Breast epithelium (tissue), 4 donors: ENCODE measurements around the gene PCDH9. TPM values are rescaled to one million over a fixed set of nuclear protein-coding genes. Genes with fewer than 3 reads are reported as not detected.
"Not testable (repeated sequence)": the region's sequence is repeated elsewhere in the genome, so short reads cannot be mapped to it uniquely, and the experiment has no call there.

Experiments used
- DNase-seq, 2 donors: peaks; one replicate each; pipeline ENCODE4 v3.0.0-alpha.2; 2019; ENCODE audit warnings: low spot score in 2 of 2
- H3K27ac ChIP-seq, 2 donors: fragments of 200-600 bp; sonication (generic) in 1 of 2; one replicate each; pipeline ENCODE4 v1.5.1; 2016 to 2019; ENCODE audit warnings: mild to moderate bottlenecking in 1 of 2
- H3K27me3 ChIP-seq, 2 donors: fragments of 200-600 bp; sonication (generic) in 1 of 2; one replicate each; pipeline versions ENCODE4 v1.5.1 to v1.6.0; 2017 to 2019; ENCODE audit warnings: control low read depth in 1 of 2, mild to moderate bottlenecking in 1 of 2
- H3K36me3 ChIP-seq: fragments of 200-600 bp; one replicate; pipeline ENCODE4 v1.5.1; 2019
- H3K4me1 ChIP-seq, 2 donors: fragments of 200-600 bp; sonication (generic); one replicate each; pipeline ENCODE4 v1.5.1; 2016 to 2019; ENCODE audit warnings: control low read depth in 1 of 2
- H3K4me3 ChIP-seq, 3 donors: fragments of 200-600 bp; sonication (generic); 1 replicate in 2 of 3; 2 replicates in 1 of 3; pipeline ENCODE4 v1.5.1; 2016 to 2019; ENCODE audit warnings: mild to moderate bottlenecking in 3 of 3, moderate library complexity in 2 of 3
- H3K9me3 ChIP-seq, 2 donors: fragments of 200-600 bp; sonication (generic) in 1 of 2; one replicate each; pipeline ENCODE4 v1.5.1; 2016 to 2019; ENCODE audit warnings: control low read depth in 1 of 2
- POLR2A ChIP-seq: fragments of 450-650 bp; IDR thresholded peaks from one replicate; pipeline ENCODE4 v1.6.1; 2016; ENCODE audit warnings: antibody characterized with exemption, mild to moderate bottlenecking, moderate library complexity
- POLR2AphosphoS5 ChIP-seq, 3 donors: sonication (generic); formaldehyde crosslinking; IDR thresholded peaks; one replicate each; pipeline ENCODE4 v1.6.1; 2017; ENCODE audit warnings: antibody characterized with exemption in 3 of 3
- intact Hi-C: fragments of 100-400 bp; cut with DNase I; formaldehyde crosslinking; loops from one replicate; pipeline ENCODE4 v1.15.1; 2023; ENCODE audit warnings: low total_unique reads
- total RNA-seq, 3 donors: library from RNA; depleted of rRNA; stranded (reverse); fragments of >200 nt; gene quantifications; one replicate each; pipeline ENCODE4 v1.1.0, GENCODE V29; 2016
- TF ChIP-seq, protein P1 (sequence below), 3 donors: fragments of 450-650 bp; IDR thresholded peaks; one replicate each; pipeline ENCODE4 v1.5.1; 2016 to 2017; ENCODE audit warnings: antibody characterized with exemption in 3 of 3, mild to moderate bottlenecking in 3 of 3, moderate library complexity in 3 of 3

Gene PCDH9
- total RNA-seq, 3 donors from 2014 or later = 0.98 to 26.7 (median 3.7) TPM

DNA sequence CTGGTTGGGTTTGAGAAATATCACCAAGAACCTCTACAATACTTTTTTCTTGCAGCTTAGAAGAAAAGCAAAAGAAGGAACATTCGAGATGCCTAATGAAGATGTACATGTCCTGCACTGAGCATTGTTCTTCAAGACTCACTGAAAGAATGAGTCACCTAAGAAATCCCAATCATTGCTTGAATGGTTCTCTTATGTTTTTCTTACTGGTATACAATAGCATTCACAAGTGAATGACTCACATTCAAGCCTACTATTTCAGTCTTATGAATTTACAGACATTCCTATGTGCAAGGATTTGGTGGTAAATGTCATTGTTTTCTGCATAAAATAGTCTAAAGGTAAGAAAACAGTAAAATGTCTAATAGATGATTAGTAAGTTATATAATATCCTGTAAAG, 594.6 kb downstream of the PCDH9 start:
- TF ChIP-seq, protein P1, sequence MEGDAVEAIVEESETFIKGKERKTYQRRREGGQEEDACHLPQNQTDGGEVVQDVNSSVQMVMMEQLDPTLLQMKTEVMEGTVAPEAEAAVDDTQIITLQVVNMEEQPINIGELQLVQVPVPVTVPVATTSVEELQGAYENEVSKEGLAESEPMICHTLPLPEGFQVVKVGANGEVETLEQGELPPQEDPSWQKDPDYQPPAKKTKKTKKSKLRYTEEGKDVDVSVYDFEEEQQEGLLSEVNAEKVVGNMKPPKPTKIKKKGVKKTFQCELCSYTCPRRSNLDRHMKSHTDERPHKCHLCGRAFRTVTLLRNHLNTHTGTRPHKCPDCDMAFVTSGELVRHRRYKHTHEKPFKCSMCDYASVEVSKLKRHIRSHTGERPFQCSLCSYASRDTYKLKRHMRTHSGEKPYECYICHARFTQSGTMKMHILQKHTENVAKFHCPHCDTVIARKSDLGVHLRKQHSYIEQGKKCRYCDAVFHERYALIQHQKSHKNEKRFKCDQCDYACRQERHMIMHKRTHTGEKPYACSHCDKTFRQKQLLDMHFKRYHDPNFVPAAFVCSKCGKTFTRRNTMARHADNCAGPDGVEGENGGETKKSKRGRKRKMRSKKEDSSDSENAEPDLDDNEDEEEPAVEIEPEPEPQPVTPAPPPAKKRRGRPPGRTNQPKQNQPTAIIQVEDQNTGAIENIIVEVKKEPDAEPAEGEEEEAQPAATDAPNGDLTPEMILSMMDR (IDR thresholded peaks at IDR 0.05) = no peak
- TF ChIP-seq POLR2AphosphoS5 (IDR thresholded peaks at IDR 0.05) = no peak
- TF ChIP-seq POLR2A = no peak

DNA sequence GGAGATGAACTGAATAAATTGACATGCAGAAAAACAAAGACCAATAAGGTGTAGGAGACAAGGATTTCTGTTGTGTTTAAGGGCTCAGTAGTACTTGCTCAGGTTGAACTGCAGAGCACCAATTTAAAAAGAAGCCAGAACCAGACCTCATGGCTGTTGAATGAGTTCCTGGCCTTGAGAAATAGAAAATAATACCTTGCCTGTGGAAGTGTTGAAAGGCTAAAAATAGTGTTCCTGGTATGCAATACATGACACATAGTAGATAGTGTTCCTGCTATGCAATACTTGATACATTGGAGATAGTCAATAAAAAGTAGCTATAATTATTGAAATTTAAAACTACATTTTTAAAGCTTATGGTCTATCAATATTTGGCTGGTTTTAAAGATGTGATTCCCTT, 595.8 kb downstream of the PCDH9 start:
- no peaks in the 10 kb centered on the region for H3K27me3 ChIP-seq
- no peaks in the 10 kb centered on the region for H3K36me3 ChIP-seq
- intact Hi-C loops = no loop called here
- H3K9me3 ChIP-seq = no peaks in the 10 kb centered on the region
- no peak overlapping the region for H3K27ac ChIP-seq
- TF ChIP-seq POLR2A = no peak
- TF ChIP-seq, protein P1 (IDR thresholded peaks at IDR 0.05) = no peak
- TF ChIP-seq POLR2AphosphoS5 (IDR thresholded peaks at IDR 0.05) = no peak
- DNase-seq = no peak
- H3K4me3 ChIP-seq = no peak overlapping the region
- H3K4me1 ChIP-seq = no peaks in the 10 kb centered on the region

More for the DNA sequence above, 594.6 kb downstream of the PCDH9 start:
- Histone ChIP-seq H3K9me3 (no peaks in the 10 kb centered on the region), H3K4me1 (no peaks in the 10 kb centered on the region), H3K36me3 (no peaks in the 10 kb centered on the region), H3K27me3 (no peaks in the 10 kb centered on the region), H3K27ac (no peak overlapping the region), H3K4me3 (no peak overlapping the region)
- no peak for DNase-seq
- intact Hi-C loops = no loop called here

DNA sequence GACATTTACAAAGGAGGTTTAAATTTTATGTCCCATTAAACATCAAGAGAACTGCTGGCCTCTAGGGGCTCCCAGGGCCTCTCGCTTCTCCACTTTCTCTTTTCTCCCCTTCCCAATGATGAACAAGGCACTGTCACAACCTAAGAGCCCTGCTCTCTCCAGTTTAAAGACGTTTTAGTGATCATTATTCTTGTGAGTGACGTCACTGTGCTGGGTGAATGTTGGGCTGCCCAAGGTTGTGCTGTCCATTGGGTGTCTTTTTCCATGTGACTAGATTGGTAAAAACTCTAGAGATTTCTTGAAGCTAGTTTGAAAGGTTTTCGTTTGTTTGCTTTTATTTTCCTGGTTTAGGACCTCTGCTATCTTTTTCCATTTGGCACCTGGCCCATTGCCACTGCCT, 602.6 kb downstream of the PCDH9 start:
- Histone ChIP-seq H3K4me1 (no peaks in the 10 kb centered on the region), H3K4me3 (no peak overlapping the region), H3K27me3 (no peaks in the 10 kb centered on the region), H3K36me3 (no peaks in the 10 kb centered on the region), H3K27ac (no peak overlapping the region), H3K9me3 (no peaks in the 10 kb centered on the region)
- DNase-seq = no peak
- intact Hi-C loops = no loop called here
- TF ChIP-seq, protein P1 (IDR thresholded peaks at IDR 0.05) = no peak
- TF ChIP-seq POLR2AphosphoS5 (IDR thresholded peaks at IDR 0.05) (no peak), POLR2A (no peak)

DNA sequence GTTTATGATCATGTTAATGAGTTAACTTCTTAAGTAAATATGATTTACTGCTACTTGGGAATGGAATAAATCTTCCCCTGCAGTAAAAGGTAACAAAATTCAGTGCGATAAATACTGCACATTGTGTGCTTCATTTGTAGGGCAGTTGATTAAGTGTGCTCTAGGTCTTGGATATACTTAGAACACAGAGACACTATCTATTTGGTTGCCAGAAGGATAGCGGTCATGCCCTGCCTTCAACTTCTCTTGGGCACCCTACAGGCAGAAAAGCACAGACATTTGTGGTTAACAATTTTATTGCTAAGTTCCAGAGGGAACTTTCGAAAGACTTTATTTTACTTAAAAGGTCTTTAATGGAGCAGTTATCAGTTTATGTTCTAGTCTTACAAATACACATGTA, 605.8 kb downstream of the PCDH9 start:
- Histone ChIP-seq H3K36me3 (no peaks in the 10 kb centered on the region), H3K27ac (no peak overlapping the region), H3K27me3 (no peaks in the 10 kb centered on the region), H3K4me3 (no peak overlapping the region), H3K4me1 (no peaks in the 10 kb centered on the region), H3K9me3 (no peaks in the 10 kb centered on the region)
- TF ChIP-seq, protein P1 (IDR thresholded peaks at IDR 0.05) = no peak
- no peak for TF ChIP-seq POLR2AphosphoS5 (IDR thresholded peaks at IDR 0.05)
- no peak for TF ChIP-seq POLR2A
- DNase-seq = no peak
- intact Hi-C loops = no loop called here

DNA sequence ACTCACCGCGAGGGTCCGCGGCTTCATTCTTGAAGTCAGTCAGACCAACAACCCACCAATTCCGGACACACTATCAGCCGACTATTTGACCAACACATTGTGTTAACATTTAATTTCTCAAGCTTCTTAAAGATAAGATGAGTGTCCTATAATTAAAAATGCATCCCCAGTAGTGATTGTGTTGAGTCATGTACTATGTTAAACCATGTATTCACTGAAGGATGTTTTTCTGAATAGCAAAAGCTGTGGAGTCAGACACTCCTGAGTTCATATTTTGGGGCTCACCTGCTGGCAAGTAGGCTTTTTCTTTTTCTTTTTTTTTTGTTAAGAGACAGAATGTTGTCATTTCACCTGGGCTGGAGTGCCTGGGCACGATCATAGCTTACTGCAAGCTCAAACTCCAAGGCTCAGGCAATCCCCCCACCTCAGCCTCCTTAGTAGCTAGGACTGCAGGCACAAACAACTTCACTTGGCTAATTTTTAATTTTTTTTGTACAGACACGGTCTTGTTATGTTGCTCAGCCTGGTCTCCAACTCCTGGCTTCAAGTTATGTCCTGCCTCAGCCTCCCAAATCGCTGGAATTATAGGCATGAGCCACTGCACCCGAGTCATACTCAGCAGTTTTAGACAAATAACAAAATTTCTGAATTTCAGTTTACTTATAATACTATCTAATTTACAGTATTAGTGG, 606.9 kb downstream of the PCDH9 start:
- Histone ChIP-seq H3K27ac (no peak overlapping the region), H3K4me3 (no peak overlapping the region), H3K9me3 (no peaks in the 10 kb centered on the region), H3K4me1 (no peaks in the 10 kb centered on the region), H3K36me3 (no peaks in the 10 kb centered on the region), H3K27me3 (no peaks in the 10 kb centered on the region)
- TF ChIP-seq POLR2A (no peak), POLR2AphosphoS5 (IDR thresholded peaks at IDR 0.05) (no peak)
- TF ChIP-seq, protein P1 (IDR thresholded peaks at IDR 0.05) = no peak
- DNase-seq = no peak
- intact Hi-C loops = no loop called here

DNA sequence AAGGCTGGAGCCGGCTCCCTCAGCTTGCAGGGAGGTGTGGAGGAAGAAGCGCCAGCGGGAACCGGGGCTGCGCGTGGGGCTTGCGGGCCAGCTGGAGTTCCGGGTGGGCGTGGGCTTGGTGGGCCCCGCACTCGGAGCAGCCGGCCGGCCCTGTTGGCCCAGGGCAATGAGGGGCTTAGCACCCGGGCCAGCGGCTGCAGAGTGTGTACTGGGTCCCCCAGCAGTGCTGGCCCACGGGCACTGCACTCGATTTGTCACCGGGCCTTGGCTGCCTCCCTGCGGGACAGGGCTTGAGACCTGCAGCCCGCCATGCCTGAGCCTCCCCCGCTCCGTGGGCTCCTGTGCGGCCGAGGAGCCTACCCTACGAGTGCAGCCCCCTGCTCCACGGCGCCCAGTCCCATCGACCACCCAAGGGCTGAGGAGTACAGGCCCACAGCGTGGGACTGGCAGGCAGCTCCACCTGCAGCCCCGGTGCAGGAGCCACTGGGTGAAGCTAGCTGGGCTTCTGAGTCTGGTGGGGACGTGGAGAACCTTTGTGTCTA, 608.2 kb downstream of the PCDH9 start:
- H3K9me3 ChIP-seq, H3K4me3 ChIP-seq, H3K4me1 ChIP-seq, intact Hi-C loops, H3K27ac ChIP-seq, H3K27me3 ChIP-seq, DNase-seq, H3K36me3 ChIP-seq: not testable (repeated sequence)
